ENCODE data around the gene RAX2. TPM values are rescaled to one million over a fixed set of nuclear protein-coding genes. Genes with fewer than 3 reads are reported as not detected.
A peak's percentile ranks its signal among the peaks of the same experiment; 100 is the strongest.

The RAX2 gene
- total and polyA plus RNA-seq, 9 of the 15 experiments (the other 6 are each of a cell fraction or from before 2014, with no cell fraction given): not detected

GRCh38 chr19:3761382-3762129, 10.5 kb downstream of the RAX2 start, which contains the start of gene APBA3 (continued):
- TF ChIP-seq REST (IDR thresholded peaks at IDR 0.05; ENCODE audit: borderline replicate concordance): 0 out of 2 replicates have a peak, but pooled peaks have one; percentile 3
- TF ChIP-seq REST (CRISPR knock-in tag; IDR thresholded peaks at IDR 0.05; ENCODE audit: low read depth): 0 out of 2 replicates have a peak, but pooled peaks have one; percentile 52
- peak; percentile 66 for TF ChIP-seq NR2C2 (CRISPR knock-in tag; IDR thresholded peaks at IDR 0.05)
- no peak for TF ChIP-seq NR2C2 (tag; IDR thresholded peaks at IDR 0.05)
- no peak for TF ChIP-seq RFX7 (CRISPR knock-in tag; IDR thresholded peaks at IDR 0.05)
- no peak for TF ChIP-seq ZNF75A (CRISPR knock-in tag; IDR thresholded peaks at IDR 0.05)
- no peak for TF ChIP-seq TCFL5 (CRISPR knock-in tag; conservative IDR thresholded peaks at IDR 0.05)
- no peak for TF ChIP-seq ZFP1 (CRISPR knock-in tag; IDR thresholded peaks at IDR 0.05)
- TF ChIP-seq RBM34 (IDR thresholded peaks at IDR 0.05; ENCODE audit: borderline replicate concordance, insufficient read depth, low read length): no peak
- TF ChIP-seq IRF1 (CRISPR knock-in tag; IDR thresholded peaks at IDR 0.05; ENCODE audit: borderline replicate concordance): no peak
- no peak for TF ChIP-seq ZFP91 (CRISPR knock-in tag; IDR thresholded peaks at IDR 0.05)
- TF ChIP-seq TCF7L2 (IDR thresholded peaks at IDR 0.05; ENCODE audit: low read depth, low read length): no peak
- TF ChIP-seq FOXJ2 (tag; IDR thresholded peaks at IDR 0.05): peak; percentile 39; the same call in 1 of the 2 replicates
- no peak for TF ChIP-seq SMAD2 (IDR thresholded peaks at IDR 0.05; ENCODE audit: low read depth, low read length)
- TF ChIP-seq PKNOX1 (IDR thresholded peaks at IDR 0.05): no peak
- TF ChIP-seq MED1 (CRISPR knock-in tag; IDR thresholded peaks at IDR 0.05; ENCODE audit: borderline replicate concordance): no peak
- TF ChIP-seq RBM17 (IDR thresholded peaks at IDR 0.05; ENCODE audit: borderline replicate concordance, low read depth, low read length): no peak

All from K562 (cell line).